GM19395 (cell line): ENCODE data around the gene BCAS3.

Experiments used
- ATAC-seq: cut with Tn5 transposase; IDR thresholded peaks from one replicate; pipeline ENCODE4 v1.9.1; 2021; ENCODE audit warnings: mild to moderate bottlenecking, moderate library complexity; ENCODE audit not compliant: unreplicated experiment

Gene BCAS3

DNA sequence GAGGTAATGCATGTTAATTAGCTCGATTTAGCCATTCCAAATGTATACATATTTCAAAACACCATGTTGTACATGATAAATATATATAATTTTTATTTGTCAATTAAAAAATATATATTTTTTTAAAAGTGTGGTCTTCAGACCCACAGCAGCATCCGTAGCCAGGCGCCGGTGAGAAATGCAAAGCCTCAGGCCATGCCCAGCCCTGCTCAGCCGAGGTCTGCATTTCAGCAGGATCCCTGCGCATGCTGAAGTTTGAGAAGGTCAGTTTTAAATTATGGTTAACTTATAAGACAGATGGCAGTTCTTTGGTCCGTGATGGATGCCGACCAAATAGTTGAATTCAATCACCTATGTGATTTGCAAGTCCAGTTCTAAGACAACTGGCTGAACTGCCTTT, 694.0 kb downstream of the BCAS3 start:
- ATAC-seq, result no peak

DNA sequence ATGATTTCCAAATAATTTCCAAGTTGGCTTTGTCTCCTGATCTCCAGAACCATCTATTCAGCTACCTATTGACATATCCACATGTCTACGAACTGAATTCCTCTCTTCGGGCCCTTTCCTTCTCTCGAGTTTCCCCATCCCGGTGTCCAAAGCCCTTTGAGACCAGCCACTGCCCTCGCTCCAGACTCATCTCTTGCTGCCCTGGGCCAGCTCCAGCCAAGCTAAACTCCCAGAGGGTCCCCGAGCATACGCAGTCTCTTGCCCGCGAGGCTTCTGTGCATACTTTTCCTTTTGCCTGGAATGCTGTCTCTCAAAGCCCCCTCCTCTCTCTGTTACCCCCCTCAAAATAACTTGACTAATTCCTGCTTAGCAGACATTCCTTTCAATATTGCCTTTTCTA, 694.8 kb downstream of the BCAS3 start:
- ATAC-seq, result no peak

DNA sequence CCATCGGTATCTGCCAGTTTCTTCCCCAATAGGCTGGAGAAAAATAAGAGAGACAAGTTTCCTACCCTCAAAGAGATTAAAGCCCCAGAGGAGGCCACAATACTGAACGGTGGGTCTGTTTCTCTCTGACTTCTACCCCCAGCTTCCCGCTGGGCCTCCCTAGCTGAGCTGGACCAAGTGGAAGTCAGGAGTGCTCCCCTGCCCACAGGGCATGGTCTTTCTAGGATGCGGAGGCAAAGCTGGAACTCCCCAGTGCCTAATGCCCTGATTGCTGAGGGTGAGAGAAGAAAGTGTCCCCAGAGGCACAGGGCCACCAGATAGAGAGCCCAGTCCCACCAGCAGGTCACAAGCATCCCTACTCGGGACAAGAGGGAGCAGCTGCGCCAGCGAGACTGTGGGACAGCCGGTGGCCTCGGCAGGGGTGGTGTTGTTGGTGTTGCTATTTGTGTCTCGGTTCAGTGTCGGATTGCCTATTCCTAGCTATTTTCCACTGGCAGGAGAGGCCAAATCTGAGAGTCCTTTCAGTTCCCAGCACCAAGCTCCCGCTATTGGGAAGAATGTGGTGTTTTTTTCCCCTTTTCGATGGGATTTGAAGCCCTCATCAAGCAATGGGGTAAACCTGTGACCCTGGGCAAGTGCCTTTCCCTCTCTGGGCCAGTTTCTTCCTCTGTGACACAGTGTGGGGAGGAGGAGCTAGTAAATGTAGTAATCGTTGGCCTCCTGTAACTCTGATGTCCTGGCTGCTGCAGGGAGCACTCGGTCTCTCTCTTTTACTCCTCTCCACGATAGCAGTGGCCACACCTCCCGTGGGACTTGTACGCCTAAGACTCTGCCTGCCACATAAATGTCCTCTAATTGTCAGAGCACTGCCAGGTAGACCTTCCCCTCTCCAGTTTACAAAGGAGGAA, 699.5 kb downstream of the BCAS3 start:
- ATAC-seq, result no peak

DNA sequence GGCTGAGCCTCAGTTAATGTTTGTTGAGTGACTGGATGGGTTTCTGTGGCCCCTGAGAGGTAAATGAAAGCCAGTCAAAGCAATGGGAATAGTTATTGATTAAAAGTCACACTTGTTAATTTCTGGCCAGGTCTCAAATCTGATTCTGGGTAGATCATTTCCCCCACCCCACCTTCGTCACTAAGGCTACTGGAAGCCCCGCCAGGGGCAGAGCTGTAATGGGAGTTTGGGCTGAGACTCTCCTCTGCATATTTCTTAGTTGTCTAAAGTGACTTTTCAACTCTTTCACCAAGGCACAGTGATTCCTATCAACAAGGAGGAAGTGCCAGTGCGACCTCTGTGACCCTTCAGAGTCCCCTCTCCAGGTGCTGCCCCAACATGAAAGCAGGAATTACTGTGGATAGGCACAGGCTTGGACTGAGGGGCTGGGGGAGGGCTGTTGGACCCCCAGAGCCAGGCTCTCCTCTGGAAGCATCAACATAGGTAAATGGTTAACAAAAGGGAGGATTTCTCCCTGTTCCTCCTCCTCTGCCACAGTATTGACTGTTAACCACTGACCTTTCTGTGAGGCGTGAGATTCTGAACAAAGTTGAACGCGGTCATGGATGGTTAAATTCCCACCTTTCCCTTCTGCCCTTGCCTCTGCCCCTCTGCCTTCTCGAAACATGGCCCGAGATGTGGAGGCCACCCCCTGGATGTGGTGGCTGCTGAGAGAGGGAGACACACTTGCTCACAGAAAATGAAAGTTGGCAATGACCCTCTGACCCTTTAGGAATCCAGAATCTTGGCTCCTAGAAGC, 701.2 kb downstream of the BCAS3 start:
- no peak for ATAC-seq

DNA sequence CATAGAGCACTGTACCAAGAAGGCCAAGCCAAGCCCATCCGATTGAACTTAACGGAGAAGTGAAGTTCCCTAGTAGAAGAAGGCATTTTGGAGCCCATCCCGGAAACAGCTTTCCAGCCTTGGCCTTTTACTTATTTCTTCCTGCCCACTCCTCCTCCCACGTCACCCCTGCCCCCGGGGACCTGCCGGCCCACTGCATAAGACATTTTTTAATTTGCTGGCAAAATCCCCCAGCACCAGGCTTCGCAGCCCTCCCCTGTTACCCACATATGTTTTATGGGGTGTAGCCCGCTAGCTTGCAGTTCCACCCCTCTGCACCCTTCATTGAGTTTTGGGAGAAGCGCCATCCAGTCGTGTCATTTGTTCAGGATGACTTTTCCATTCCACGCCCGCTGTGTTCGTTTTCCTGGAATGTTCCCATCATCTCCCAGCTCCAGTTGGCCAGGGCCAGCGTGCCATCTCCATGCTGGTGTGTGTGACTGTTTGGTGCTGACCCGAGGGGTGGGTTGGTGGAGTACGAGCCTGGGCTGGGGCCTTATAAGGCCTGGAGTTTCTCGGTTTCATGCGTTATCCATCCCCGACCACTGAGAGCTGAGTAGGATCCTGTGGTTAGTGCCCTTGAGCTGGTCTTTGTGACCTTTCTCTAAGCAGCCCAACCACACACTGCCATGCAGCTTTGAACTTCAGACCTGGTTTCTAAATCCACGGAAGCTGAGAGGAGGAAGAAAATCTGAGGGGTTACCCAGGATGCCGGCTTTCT, 702.0 kb downstream of the BCAS3 start:
- ATAC-seq, result no peak

DNA sequence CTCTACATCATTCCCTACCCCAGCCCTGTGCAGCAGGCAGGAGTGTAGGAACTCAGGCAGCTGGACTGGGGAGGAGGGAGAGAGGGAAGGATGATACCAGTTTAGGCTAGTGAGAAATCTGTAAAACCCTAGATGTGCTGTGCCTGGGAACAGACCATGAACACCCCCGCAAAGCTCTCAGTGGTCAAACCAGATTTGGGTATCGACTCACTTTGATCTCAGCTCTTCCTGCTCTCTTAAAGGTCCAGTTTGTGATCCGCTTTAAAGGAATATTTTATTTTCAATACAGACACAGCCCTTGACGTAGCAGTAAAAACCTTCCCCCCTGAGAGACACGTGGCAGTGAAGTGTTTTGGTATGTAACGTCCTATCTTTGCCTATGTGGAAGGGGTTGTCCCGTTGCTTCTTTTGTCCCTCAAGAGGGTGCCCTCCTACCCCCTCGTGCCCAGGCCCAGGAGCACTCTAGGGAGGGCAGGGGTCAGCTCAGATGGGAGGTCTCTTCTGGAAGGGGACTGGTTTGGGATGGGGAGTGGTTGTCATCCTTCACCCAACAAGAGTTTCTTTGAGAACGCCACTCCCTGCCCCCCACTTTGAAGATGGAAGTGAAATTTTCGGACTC, 702.7 kb downstream of the BCAS3 start:
- no peak for ATAC-seq

DNA sequence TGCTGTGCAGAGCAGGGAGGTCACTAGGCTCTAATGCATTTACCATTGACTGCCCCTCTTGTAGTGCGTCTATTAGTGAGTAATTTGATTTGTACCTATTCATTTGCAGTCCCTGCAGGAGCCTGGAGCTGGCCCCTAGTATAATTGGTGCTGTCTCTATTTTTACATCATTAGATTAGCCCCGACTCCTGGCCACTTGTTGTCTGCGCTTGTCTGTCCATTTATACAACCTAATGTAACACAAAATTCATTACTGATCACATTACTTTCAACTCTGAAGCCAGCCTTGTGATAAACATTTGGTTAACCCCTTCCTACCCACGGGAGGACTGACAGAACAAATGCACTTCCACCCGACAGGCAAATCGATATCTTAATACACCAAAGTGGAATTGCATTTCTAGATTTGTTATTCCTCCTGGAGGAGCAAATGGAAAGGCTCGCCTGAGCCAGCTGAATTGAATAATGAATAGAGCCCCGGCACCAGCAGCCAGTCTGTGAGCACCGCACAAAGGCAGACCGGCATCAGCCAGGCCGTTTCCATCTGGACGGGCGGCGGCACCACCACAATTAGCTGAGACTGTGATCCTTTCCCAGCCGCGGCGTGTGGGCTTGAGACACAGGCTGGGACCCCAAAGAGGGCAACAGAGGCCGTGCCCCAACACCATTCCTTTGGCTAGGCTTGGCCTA, 703.3 kb downstream of the BCAS3 start:
- no peak for ATAC-seq

DNA sequence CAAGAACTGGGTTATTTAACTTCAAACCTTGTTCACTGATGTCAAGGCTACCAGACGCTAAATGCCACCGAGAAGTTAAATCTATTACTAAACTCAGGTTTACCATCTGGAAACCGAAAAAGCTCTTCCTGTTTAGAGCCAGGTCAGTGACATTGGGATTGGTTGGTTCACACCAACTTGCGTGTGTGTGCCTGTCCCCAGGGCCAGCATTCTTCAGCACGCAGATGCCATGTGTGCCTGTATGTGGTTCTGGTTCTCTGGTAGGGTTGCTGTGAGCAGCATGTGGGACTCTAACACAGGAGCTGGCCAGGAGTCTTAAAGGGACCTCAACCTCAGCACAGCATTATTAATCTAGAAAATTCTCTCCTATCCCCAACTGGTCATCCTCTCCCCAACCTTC, 703.9 kb downstream of the BCAS3 start:
- ATAC-seq, result no peak

DNA sequence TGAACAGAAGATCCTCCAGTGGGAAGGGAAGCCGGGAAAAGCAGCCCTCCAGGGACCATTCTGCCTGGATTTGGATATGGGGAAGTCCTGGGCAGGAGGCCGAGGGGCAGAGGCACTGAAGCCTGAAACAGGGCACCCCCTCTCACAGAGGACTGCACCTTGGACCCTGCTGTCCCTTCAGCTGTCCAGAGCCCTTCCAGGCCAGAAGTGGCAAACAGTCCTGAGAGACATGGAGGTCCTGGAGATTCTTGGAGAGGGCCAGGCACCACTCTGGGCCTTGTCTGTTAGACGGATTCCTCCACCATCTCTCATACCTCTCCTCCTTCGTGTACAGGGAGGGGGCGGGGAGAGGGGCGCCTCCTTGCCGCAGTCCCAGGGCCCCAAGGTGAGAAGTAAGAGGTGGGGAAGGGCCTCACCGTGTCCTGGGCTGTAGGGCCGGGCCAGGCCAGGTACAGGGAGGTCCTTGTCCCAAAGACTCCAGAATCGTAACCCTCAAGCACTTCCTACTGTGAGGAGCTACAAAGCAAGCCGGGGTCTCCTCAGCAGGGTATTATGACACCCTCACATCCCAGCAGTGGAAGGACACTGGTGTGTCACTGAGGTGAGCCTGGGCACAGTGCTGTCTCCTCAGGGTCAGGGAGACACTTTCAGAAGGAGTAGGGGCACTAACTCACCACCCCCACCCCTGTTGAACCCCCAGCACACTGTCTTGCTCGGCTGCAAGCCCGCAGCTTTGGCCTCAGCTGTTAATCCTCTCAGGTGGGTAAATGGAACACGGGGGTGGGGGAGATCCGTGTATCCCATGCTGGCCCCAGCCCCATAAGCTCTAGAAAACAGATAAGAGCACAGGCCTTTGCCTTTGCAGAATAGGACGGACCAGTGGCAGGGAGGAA, 705.4 kb downstream of the BCAS3 start:
- no peak for ATAC-seq

DNA sequence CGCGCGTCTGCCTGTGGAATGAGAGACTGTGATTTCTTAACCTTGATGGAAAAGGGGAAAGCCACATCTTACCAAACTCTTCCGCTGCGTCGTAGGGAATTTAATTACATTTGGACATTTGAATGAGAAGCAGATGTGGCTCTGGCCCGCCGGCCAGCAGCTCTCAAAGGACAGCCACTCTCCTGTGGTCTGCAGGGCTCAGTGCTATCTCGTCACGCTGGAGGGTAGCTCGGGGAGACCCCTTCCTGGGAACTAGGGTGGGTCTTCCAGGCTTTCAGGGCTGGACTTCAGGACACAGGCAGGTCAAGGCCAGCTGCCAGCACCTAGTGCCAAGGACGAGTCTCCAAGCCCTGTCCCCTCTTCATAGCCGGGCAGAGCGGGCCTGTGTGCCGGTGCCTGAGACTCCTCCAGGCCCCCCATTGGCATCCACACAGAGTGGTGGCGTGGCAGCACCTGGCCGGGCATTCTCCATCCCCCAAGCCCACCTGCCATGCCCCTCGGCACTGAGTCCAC, 706.1 kb downstream of the BCAS3 start:
- ATAC-seq, result no peak

DNA sequence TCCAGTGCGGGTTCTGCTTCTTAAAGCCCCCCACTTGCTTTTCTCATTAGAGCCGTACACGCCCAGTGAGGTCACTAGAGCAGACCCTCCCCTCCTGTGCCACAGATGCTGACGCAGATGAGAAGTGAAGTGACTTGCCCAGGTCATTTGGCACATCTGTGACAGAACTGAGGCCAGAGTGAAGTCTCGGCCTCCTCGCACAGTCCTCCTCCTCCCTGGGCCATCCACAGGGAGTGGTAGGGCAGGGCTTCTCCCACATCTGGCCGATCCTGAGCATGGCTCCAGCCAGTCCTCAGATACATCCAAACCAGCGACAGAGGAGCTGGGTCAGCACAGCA, 706.7 kb downstream of the BCAS3 start:
- ATAC-seq, result no peak

DNA sequence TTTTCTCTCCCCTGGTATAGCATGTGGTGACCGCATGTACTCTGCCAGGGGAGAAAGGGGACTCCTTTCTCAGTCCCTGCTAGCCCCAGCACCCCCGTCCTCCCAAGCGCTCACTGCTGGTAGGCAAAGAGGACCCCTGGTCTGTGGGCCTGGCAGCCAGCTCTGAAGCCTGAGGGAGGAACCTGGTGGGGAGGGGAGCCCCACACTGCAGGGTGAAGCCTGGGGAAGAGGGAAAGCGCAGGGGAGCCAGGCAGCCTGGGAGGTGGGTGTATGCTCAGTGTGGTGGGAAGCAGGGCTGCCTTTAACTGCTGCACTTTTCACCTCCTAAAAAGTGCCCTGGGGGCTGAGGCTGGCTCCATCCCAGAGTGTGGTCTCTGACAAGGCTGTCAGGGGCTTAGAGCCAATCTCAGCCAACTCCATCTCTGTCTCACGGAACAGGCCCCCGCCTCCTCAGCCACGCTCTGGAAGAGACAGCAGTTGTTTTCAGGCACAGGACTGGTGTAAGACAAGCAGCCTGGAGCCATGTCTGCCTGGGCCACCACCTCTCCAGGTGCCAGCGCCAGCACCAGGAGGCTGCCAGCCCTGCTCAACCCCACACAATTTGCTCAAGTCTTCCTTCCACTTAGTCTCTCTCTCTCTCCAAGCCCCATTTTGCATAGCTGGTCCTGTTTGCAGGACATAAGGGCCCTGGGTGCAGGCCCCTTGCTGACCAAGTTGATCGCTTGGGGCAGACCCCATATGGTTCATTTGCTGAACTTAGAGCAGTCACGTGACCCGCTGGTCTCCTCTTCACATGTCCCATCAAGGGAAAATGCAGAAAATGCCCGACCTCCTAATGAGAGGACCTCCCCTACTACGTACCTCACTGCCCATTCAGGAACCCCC, 707.3 kb downstream of the BCAS3 start:
- ATAC-seq, result no peak

DNA sequence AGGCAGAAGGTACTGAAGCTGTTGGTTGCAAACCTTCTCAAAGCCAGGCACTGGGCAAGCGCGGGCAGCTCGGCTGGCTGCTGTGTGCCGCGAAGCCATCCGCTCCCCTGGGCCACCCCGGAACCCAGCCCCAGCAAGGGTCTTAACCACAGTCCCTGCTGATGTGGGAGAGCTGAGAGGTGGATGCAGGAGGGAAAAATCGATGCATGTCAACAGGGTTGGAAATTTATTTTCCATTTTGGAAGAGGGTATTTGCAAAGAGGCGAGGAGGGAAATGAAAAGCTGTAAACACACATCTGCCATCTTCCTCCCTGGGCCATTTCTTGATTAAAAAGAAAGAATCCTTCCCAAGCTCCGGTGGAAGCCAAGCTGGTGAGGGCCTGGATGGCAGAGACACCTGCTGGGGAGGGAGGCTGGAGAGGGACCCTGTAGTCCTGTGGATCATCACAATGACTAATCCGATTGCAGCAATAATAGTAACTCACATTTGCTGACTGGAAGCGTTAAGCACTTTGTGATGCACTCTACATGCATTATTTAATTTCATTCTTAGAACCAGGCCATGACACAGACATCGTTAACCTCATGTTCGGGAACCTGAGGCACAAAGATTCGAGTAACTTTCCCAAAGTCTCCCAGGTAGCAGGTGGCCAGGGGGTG, 708.1 kb downstream of the BCAS3 start:
- ATAC-seq, result no peak

DNA sequence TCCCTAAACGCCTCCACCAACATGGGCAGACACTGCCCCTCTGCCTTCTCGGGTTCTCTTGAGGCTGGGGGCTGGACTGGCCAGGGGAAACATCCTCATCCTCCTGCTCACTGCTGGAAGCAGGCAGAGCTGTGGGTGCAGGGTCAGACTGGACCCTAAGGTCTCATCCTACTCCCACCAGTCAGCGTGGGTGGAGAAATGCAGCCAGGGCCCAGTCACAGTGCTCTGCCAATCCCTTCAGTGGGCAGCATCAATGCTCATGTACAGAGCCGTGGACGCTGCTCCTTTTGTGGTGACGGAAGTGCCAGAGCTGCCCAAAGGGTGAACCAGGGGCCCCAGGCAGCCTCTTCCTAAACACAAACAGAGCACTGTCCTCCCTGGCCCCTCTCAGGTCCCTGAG, 708.6 kb downstream of the BCAS3 start:
- no peak for ATAC-seq

DNA sequence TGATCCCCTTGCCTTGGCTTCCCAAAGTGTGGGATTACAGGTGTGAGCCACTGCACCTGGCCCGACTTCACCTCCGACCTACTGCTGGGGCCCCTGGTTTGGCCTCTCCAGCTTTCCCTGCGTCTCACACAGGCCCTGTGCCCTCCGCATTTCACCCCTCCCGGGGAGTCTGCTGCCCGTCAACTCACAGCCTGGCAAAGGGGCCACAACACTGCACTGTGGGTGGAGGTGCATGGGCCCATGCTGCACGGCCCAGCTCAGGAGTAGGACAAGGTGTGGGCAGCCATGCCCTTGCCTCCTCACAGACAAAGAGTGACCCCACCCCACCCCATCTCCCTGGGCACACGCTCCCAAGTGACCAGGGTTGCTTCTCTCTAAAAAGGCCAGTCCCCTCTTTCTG, 709.4 kb downstream of the BCAS3 start:
- ATAC-seq, result no peak

DNA sequence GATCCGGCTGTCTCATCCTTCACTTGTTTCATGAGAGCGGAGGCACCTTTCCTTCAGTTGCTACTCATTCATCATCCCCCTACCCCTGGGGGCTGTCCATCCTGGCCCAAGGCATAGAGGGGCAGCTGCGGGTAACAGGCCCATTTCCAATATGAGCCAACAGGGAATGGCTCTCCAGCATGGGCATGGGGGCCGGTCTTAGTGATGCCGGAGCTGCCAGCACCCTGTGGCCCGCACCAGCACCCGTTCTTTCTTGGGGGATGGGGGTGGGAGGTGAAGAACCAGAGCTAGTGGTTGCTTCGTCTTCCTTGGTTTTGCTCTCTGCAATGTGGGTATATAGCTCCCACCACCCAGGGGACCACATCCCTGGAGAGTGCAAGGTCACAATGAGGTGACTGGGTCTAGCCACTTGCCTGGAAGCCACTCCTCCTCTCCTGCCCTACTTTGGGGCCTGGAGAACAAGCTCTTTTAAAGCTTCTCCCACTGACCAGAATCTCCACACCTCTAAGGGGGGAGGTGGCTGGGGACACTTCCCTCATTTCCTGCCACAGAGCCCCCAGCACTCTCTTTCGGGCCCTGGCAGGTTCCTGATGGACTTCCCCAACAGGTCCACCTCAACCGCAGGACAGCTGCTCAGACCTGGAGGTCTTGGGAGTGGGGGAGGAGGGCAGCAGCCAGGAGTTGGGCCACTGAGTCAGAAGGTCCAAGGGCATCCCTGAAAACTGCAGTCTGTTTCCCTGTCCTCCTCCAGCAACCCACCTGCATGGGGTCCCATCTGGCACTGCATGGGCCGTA, 710.1 kb downstream of the BCAS3 start:
- ATAC-seq, result no peak
